NCI-H1930 (cell line): ENCODE measurements around the gene MBD3L1.

Experiments
- DNase-seq, 2 experiments: peaks; one replicate each; lab custom pipeline; 2025; lab: John Stamatoyannopoulos, UW

MBD3L1 gene

GRCh38 chr19:8832132-8833021 lies at the start of gene MBD3L1, which contains the start of gene ZNF558:
Gene MBD3L1, plus strand, starts transcription at chr19:8832377. Its CDS starts 10,302 bp downstream, at chr19:8842679.
Gene ZNF558, minus strand, starts transcription at chr19:8832304. Its CDS starts 9,645 bp downstream, at chr19:8822659.
- peak; percentile 85 to 89 for DNase-seq

GRCh38 chr19:8794823-8795222 lies 37.4 kb upstream of the MBD3L1 start:
- DNase-seq, result no peak

DNA sequence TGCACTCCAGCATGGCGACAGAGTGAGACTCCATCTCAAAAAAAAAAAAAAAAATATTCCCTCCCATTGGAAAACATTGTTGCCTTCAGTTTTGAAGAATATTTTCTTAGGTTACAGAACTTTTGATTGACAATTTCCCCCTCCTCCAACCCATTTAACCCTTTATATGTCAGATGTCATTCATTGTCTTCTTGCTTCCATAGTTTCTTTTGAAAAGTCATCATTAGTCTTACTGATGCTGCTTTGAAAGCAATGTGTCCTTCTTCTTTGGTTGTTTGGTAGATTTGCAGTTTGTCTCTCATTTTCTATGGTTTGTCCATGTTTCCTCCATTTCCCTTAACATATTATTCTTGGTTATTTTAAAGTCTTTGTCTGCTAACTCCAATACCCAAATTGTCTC lies 25.5 kb upstream of the MBD3L1 start:
- no peak for DNase-seq

DNA sequence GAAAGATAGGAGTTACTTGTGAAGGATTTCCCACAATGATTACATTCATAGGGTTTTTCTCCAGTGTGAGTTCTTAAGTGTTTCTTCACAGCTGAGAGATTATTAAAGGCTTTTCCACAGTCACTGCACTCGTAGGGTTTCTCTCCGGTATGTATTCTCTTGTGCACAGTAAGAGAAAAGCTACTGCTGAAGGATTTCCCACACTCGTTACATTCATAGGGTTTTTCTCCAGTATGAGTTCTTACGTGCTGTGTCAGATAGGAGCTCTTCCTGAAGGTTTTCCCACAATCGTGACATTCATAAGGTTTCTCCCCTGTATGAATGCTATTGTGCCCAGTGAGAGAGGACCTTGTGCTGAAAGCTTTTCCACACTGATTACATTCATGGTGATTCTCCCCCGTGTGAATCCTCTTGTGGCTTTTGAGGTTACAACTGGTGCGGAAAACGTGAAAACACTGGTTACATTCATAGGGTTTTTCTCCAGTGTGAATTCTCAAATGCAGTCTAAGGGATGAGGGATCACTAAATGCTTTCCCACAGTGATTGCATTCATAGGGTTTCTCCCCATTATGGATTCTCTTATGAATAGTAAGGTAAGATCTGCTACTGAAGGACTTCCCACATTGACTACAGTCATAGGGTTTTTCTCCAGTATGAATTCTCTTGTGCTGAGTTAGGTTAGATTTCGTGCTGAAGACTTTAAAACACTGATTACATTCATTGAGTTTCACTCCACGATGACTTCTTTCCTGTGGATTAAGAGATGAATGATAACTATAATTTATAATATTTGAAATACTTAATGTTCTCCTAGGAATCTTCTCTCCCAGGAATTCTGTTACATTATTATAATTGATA lies 20.6 kb upstream of the MBD3L1 start:
- no peak for DNase-seq

DNA sequence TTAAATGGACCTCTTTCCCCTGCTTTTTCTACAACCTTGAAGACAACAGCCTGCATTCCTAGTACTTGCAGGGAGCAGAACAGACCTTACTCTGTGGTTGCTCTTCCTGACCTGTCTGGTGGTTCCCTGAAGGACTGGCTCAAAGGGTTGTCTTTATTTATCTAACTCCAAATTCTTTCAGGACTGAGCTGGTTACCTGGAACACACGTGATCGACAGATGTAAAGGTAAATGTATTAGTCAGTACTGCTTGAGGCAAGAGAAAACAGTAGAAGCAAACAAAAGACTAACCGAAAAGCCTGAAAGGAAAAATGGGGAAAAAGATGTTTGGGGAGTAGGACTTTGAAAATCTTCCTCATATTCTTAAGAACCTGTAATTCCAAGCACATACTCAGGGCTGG lies 18.0 kb upstream of the MBD3L1 start:
- DNase-seq, result no peak

DNA sequence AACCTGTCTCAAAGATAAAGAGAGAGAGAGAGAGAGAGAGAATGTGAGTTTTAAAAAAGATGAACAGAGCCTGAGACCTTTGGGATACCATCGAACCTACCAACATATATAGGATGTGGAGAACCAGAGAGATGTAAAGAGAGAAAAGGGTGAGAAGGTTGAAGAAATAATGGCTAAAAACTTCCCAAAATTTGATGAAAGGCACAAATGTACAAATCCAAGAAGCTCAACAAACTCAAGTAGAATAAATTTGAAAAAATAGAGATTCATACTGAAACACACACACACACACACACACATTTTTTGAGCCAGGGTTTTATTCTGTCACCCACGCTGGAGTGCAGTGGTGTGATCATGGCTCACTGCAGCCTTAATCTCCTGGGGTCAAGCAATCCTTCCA lies 16.4 kb upstream of the MBD3L1 start:
- DNase-seq, result no peak

GRCh38 chr19:8820234-8820633 lies 11.9 kb upstream of the MBD3L1 start:
- no peak for DNase-seq

- DNase-seq, result no peak
Observed at GRCh38 chr19:8821748-8822241, 10.4 kb upstream of the MBD3L1 start.

GRCh38 chr19:8826371-8826770 lies 5.8 kb upstream of the MBD3L1 start:
- DNase-seq, result no peak

GRCh38 chr19:8827277-8827676 lies 4.9 kb upstream of the MBD3L1 start:
- no peak for DNase-seq

DNA sequence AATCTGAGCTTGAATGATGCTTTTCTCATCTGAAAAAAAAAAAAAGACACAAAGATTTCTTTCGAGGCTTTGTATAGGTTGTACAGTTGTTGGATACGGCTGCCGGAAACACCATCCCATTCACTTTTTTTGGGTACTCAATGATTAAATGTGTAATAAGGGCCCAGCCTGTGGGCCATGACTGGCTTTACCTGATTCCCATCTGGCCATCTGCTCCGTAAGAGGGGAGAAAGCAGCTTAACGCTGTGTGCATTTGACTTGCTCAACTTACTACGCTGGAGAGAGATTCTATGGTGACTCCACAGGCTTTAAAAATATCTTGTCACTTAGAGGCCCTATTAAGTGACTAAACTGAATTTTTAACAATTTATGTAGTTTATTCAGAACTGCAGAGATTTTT lies 804 bp upstream of the MBD3L1 start:
- no peak for DNase-seq

DNA sequence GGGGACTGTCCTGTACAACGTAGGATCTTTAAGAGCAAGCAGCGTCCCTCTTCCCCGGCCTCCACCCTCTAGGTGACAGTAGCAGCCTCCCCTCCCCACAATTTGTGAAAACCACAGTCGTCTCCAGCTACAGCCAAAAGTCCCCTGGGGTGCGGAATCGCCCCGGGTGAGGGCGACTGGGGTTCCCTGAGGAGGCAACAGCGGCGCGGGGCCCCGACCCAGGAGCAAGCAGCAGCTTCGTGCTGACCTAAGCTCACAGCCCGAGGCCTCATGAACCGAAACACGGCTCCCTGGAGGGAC lies 395 bp upstream of the MBD3L1 start:
- DNase-seq, result no peak

- DNase-seq, result no peak
Observed at GRCh38 chr19:8835446-8835845, 3.3 kb downstream of the MBD3L1 start.

DNA sequence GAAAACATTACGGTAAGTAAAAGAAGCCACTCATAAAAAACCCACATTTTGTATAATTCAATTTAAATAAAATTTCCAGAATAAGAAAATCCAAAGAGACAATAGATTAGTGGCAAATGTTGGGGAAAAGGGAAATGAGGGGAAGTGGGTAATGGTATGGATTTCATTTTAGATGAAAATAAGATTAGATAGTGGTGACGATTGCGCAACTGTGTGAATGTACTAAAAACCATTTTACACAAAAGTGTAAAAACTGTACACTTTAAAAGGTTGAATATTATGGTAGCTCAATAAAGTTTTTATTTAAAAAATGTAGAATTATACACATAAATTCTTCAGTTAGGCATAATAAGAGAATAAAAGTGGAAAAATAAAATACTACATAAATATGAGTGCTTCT lies 3.7 kb downstream of the MBD3L1 start:
- no peak for DNase-seq

DNA sequence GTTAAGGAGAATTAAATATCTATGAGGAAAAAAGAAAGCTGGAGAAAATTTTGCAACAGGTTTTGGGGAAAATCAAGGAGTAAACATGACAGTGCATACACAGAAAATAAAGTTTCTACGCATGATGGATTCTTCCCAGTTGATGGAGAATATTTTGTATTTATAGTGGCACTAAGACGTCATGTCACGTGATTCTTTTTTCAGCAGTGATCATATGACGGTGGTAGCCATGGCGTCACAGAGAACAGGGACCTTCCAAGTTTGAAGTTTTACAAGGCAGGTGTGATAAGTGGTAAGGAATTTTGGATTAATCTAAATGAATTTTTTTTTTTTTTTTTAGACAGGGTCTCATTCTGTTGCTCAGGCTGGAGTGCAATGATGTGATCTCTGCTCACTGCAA lies 8.5 kb downstream of the MBD3L1 start:
- DNase-seq, result no peak

- DNase-seq, result no peak
Observed at GRCh38 chr19:8846819-8847218, 14.6 kb downstream of the MBD3L1 start.

- no peak for DNase-seq
Observed at GRCh38 chr19:8849232-8849631, 17.1 kb downstream of the MBD3L1 start.

GRCh38 chr19:8850488-8850887 lies 18.3 kb downstream of the MBD3L1 start:
- DNase-seq, result no peak

- DNase-seq, result no peak
Observed at GRCh38 chr19:8858260-8858659, 26.1 kb downstream of the MBD3L1 start.

- DNase-seq, result no peak
Observed at GRCh38 chr19:8866344-8866743, 34.2 kb downstream of the MBD3L1 start.

DNA sequence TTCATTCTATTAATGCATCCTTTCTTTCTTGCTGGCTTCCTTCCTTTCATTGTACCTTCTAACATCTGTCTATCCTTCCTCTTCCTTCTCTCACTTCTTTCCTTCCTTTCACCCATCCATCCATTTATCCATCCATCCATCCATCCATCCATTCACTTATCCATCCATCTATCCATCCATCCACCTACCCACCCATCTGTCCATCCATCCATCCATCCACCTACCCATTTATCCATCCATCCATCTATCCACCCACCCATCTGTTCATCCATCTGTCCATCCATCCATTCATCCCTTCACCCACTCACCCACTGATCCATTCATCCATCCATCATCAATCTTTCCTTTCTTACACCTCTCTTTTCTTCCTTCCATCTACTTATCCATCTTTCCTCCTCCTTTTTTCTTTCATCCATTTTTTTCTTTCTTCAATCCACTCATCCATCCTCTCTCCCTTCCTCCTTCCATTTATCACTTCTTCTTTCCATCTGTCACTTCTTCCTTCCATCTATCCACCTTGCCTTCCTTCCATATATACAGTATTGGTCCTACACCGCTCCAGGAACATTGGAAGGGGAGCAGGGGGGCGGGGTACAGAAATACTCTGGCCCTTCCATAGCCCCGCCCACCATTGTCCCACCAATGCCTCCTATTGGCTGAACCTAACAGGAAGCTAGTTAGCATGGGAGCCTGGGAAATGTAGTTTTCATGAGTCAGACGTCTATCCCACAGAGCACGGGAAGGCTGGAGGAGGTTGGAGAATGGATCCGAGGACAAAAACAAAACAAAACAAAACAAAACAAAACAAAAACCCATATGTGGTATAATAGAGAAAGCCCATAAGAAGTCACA lies 45.9 kb downstream of the MBD3L1 start:
- DNase-seq, result no peak

DNA sequence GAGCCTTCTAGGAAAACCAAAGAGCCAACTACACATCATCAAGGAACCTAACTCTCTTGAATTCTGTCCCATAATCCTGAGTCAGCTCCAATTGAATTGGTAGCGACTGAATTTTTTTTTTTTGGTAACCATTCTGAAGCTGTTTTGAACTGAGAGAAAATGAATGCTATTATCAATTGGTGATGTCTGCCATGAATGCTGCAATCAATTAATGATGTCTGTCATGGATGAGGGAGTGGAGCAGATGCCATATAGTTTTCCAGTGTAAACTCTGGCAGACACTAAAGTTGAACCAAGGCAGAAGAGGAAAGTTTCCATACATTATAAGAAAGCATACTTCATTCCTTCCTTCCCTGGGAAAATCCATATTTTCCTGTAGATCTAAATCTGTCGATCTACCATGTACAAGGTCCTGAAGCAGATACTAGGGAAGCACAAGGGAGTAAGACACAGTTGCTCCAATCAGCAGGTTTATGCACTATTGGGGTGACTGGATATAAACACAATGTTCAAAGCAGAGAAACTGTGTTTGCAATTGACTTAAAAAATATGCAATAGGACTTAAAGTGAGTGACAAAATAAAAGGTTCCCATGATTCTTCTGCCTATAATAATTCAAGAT lies 48.8 kb downstream of the MBD3L1 start:
- DNase-seq, result no peak
